ENCODE data around the gene ATXN2. TPM values are rescaled to one million over a fixed set of nuclear protein-coding genes. Genes with fewer than 3 reads are reported as not detected.

ATXN2 gene
- total RNA-seq, 1 donor from 2014 or later: 70.3 TPM

DNA sequence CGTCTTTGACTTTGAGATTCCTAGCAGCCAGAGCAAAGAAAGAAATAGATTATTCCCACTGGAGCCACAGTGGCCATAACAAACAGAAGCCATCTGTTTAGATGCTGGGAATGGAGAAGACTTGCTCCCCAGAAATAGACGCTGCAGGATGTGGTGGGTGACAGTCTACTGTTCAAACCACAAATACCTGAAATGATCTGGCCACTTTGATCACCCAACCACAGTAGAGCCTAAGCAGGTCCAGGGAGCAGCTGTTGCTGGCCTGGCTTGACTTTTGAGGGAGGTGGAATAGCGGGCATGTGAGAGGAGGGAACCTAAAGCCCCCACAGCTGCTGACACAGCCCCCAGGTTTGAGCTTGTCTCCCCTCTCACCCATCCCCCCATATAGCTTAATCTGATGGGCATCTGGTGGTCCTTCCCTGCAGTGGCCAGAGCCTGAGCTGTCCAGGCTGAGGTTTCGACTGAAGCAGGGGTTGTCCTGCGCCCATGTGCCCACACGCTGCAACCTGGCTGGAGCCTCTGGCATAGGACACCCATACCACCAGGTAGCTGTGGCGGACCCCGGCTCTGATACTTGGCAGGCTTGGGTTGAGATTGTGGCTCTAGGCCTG lies 154.7 kb downstream of the ATXN2 start:
- intact Hi-C loops (cut with DNase I): no loop called here

DNA sequence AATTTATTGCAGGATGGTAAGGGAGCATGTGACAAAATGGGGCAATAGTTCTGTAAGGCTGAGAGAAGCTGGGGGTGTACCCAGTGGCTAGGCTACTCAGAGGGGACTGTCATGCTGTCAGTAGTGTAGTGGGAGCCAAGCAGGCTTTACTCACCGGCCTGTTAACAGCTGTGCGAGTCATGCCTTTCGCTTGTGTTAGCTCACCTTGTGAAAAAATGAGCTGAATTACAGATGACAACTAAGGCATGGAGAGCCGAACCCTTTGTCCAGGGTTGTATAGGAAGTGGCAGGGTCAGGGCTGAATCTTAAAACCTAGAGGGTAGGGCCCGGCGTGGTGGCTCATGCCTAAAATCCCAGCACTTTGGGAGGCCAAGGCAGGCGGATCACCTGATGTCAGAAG lies 155.5 kb downstream of the ATXN2 start:
- DNase-seq (no peak), ATAC-seq (peak; percentile 4 to 30)
- peaks cover 99% of the 10 kb centered on the region for H3K4me1 ChIP-seq
- TF ChIP-seq, protein P1, sequence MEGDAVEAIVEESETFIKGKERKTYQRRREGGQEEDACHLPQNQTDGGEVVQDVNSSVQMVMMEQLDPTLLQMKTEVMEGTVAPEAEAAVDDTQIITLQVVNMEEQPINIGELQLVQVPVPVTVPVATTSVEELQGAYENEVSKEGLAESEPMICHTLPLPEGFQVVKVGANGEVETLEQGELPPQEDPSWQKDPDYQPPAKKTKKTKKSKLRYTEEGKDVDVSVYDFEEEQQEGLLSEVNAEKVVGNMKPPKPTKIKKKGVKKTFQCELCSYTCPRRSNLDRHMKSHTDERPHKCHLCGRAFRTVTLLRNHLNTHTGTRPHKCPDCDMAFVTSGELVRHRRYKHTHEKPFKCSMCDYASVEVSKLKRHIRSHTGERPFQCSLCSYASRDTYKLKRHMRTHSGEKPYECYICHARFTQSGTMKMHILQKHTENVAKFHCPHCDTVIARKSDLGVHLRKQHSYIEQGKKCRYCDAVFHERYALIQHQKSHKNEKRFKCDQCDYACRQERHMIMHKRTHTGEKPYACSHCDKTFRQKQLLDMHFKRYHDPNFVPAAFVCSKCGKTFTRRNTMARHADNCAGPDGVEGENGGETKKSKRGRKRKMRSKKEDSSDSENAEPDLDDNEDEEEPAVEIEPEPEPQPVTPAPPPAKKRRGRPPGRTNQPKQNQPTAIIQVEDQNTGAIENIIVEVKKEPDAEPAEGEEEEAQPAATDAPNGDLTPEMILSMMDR (IDR thresholded peaks at IDR 0.05): no peak
- H3K27ac ChIP-seq: no peak overlapping the region
- no peaks in the 10 kb centered on the region for H3K27me3 ChIP-seq (ENCODE audit: low read depth)
- peaks cover 61% of the 10 kb centered on the region for H3K36me3 ChIP-seq
- H3K4me3 ChIP-seq: no peak overlapping the region
- intact Hi-C loops (cut with DNase I): no loop called here
- H3K9me3 ChIP-seq: no peaks in the 10 kb centered on the region

More for the DNA sequence above, 154.7 kb downstream of the ATXN2 start:
- TF ChIP-seq, protein P1 (IDR thresholded peaks at IDR 0.05): no peak
- DNase-seq (no peak), ATAC-seq (no peak)
- Histone ChIP-seq H3K27ac (peak overlapping the region; percentile 77), H3K4me1 (peaks cover 98% of the 10 kb centered on the region), H3K4me3 (no peak overlapping the region), H3K9me3 (no peaks in the 10 kb centered on the region), H3K27me3 (ENCODE audit: low read depth) (no peaks in the 10 kb centered on the region), H3K36me3 (peaks cover 69% of the 10 kb centered on the region)

DNA sequence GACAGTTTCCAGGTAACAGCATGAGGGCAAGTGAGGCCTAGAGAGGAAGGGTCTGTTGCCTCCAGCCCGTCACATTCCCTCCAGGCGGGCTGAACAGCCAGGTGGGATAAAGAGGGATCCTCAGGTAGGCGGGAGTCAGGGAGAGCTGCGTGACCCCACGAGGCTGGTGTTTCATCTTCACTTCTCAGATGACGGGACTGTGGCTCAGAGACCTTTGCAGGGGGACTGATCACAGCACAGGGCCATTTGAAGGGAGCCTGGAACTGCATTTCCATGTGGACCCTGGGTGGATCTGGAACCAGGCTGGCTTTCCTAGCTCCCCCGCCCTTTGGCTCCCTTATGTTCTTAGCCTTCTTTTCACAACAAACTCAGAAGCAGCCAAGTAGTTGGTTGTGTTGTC lies 156.0 kb downstream of the ATXN2 start:
- intact Hi-C loops (cut with DNase I): no loop called here
- Histone ChIP-seq H3K4me1 (peaks cover 99% of the 10 kb centered on the region), H3K27ac (peak overlapping the region; percentile 49), H3K36me3 (peaks cover 56% of the 10 kb centered on the region), H3K27me3 (ENCODE audit: low read depth) (no peaks in the 10 kb centered on the region), H3K4me3 (no peak overlapping the region), H3K9me3 (no peaks in the 10 kb centered on the region)
- TF ChIP-seq, protein P1 (IDR thresholded peaks at IDR 0.05): no peak
- DNase-seq: no peak
- no peak for ATAC-seq

DNA sequence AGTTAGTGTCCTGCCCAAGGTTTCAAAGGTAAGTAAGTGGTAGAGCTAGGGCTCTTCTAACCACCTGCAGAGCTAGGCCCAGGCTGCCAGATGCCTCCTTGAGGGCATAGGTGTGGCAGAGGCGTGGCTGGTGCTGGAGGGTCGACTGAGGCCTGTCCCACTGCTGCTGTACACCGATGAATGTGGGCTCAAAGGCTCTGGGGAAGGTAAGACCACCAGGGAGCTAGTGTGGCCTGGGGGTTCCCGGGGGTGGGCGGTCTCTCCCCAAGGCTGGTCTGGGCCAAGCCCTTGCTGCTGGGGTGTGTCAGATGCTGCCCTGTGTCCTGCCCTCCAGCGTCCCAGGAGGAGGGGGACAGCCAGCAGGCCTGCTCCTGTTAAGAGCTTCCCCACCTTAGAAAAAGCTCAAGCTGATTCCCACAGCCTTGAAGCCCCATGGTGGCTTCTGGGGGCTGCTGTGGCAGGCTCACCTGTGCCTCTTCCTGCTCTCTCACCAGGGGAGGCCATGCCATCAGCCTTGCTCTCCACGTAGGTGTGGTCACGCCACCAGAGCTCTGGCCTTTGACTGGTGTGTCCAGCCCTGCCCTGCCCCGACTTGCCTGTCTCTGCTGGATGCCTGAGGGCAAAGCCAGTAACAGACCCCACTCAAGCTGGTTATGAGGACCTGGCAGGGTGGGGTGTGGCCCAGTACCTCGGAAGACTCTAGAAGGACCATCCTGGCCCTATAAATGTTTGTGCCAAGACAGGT lies 156.6 kb downstream of the ATXN2 start:
- intact Hi-C loops (cut with DNase I): no loop called here
- no peaks in the 10 kb centered on the region for H3K9me3 ChIP-seq
- H3K4me1 ChIP-seq: peaks cover 99% of the 10 kb centered on the region
- TF ChIP-seq, protein P1 (IDR thresholded peaks at IDR 0.05): no peak
- H3K4me3 ChIP-seq: no peak overlapping the region
- ATAC-seq (no peak), DNase-seq (no peak)
- H3K27ac ChIP-seq: peak overlapping the region; percentile 49
- H3K27me3 ChIP-seq (ENCODE audit: low read depth): no peaks in the 10 kb centered on the region
- H3K36me3 ChIP-seq: peaks cover 50% of the 10 kb centered on the region

DNA sequence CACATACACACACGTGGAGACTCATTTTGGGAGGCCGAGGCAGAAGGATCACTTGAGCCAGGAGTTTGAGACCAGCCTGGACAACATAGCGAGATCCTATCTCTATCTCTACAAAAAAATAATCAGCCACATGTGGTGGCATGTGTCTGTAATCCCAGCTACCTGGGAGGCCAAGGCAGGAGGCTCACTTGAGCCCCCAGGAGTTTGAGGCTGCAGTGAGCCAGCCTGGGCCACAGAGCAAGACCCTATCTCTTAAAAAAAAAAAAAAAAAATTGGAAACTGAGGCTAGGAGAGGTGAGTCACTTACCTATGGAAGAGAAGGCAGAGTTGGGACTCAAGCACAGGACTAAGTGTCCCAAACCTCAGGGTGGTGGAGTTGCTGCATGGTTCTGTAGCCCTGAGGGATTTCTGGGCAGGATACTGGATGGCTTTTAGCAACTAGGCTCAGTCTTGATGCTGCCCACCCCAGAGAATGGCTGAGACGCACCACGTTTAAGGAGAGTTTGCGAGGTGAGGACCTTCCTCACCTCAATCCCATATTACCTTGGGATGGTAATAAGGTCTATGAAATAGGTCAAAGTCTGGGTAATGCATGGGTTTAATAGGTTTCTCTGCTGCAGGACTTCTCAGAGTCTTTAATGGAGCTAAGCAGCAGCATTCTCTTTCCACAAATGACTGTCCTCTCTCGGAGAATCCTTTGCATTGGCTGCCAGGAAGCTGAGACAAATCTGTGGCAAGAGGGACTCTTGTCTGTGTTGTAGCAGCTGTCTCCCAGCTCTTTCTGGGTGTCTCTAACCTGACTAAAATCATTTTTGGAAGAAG lies 157.8 kb downstream of the ATXN2 start:
- Histone ChIP-seq H3K27ac (peak overlapping the region; percentile 49), H3K4me1 (peaks cover 99% of the 10 kb centered on the region), H3K9me3 (no peaks in the 10 kb centered on the region), H3K27me3 (ENCODE audit: low read depth) (no peaks in the 10 kb centered on the region), H3K4me3 (no peak overlapping the region), H3K36me3 (peaks cover 38% of the 10 kb centered on the region)
- intact Hi-C loops (cut with DNase I): no loop called here
- TF ChIP-seq, protein P1 (IDR thresholded peaks at IDR 0.05): no peak
- DNase-seq: no peak
- no peak for ATAC-seq
